ENCODE measurements around the gene PPP2R2D. TPM values are rescaled to one million over a fixed set of nuclear protein-coding genes. Genes with fewer than 3 reads are reported as not detected.

PPP2R2D gene
- total RNA-seq, 4 donors from 2014 or later: 38.2 to 49.7 (median 41.0) TPM

GRCh38 chr10:131933016-131933695 is 32.3 kb downstream of the PPP2R2D start:
- intact Hi-C loops (cut with DNase I): no loop called here

DNA sequence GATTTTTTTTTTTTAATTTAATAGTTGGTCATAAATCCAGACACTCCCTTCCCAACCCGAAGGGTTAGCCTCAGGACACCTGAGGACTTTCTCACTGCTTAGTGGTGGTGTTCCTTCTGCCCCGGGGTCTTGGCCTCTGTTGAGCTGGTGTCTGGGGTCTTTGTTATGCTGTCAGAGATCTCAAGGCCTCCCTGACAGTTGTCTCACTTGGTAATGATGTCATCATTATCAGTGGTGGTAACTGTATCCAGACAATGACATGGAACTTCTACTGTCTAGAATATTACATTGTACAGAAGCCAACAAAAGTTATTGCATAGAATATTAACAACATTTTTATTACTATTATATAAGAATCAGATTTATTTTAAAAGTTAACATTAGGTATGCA is 32.9 kb downstream of the PPP2R2D start:
- no peaks in the 10 kb centered on the region for H3K27me3 ChIP-seq
- H3K36me3 ChIP-seq: peaks cover 8 to 44% (median 24%) of the 10 kb centered on the region in 4 donors
- H3K4me3 ChIP-seq: no peak overlapping the region
- peak overlapping the region; percentile 44 to 69 (median 58) for H3K27ac ChIP-seq (replicated peaks in 1 of 4)
- DNase-seq (ENCODE audit: extremely low spot score): no peak
- peaks cover 50 to 56% (median 52%) of the 10 kb centered on the region in 4 donors for H3K4me1 ChIP-seq
- 100% methylated on average over 2 of the region's 2 CpGs for WGBS
- TF ChIP-seq CTCF (IDR thresholded peaks at IDR 0.05) (no peak), EP300 (IDR thresholded peaks at IDR 0.05) (no peak), POLR2AphosphoS5 (IDR thresholded peaks at IDR 0.05) (no peak)
- intact Hi-C loops (cut with DNase I): no loop called here
- H3K9me3 ChIP-seq: no peaks in the 10 kb centered on the region

More at GRCh38 chr10:131933016-131933695, 32.3 kb downstream of the PPP2R2D start:
- Histone ChIP-seq H3K36me3 (peaks cover 8 to 38% (median 19%) of the 10 kb centered on the region in 4 donors), H3K27me3 (no peaks in the 10 kb centered on the region), H3K4me1 (peaks cover 55 to 62% (median 58%) of the 10 kb centered on the region in 4 donors), H3K9me3 (no peaks in the 10 kb centered on the region), H3K4me3 (no peak overlapping the region), H3K27ac (replicated peaks in 1 of 4) (peak overlapping the region; percentile 44 to 69 (median 58))
- WGBS: 78% methylated on average over 18 of the region's 18 CpGs
- no peak for TF ChIP-seq POLR2AphosphoS5 (IDR thresholded peaks at IDR 0.05)
- TF ChIP-seq POLR2A (IDR thresholded peaks at IDR 0.05; ENCODE audit: low read depth): no peak
- TF ChIP-seq CTCF (IDR thresholded peaks at IDR 0.05): no peak
- no peak for TF ChIP-seq EP300 (IDR thresholded peaks at IDR 0.05)
- no peak for DNase-seq (ENCODE audit: extremely low spot score)

- WGBS: 82% methylated on average over 8 of the region's 8 CpGs
- TF ChIP-seq EP300 (IDR thresholded peaks at IDR 0.05) (no peak), POLR2A (IDR thresholded peaks at IDR 0.05; ENCODE audit: low read depth) (no peak), POLR2AphosphoS5 (IDR thresholded peaks at IDR 0.05) (no peak), CTCF (IDR thresholded peaks at IDR 0.05) (no peak)
- intact Hi-C loops (cut with DNase I): no loop called here
- H3K27ac ChIP-seq (replicated peaks in 1 of 4): no peak overlapping the region
- no peaks in the 10 kb centered on the region for H3K9me3 ChIP-seq
- no peak for DNase-seq (ENCODE audit: extremely low spot score)
- peaks cover 8 to 52% (median 28%) of the 10 kb centered on the region in 4 donors for H3K36me3 ChIP-seq
- no peak overlapping the region for H3K4me3 ChIP-seq
- peaks cover 39 to 46% (median 43%) of the 10 kb centered on the region in 4 donors for H3K4me1 ChIP-seq
- no peaks in the 10 kb centered on the region for H3K27me3 ChIP-seq
Observed at GRCh38 chr10:131934769-131935168, 34.0 kb downstream of the PPP2R2D start.

DNA sequence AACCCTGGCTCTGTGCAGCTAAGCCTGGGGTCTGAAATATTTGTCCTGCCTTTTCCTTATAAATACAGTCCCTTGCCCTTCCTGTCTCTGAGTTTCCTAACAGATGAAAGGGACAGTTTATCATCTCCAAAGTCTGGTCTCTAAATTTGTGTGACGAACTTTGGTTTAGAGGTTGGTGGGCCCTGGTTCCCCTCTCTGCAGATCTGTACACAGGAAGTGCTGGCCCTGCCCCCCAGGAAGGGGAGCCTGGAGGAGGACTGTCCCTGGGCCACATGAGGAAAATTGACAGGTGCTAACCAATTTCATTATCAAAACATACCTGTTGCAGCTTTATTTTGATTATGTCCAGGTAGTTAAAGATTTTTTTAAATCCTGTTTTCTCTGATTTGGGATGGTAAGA is 34.5 kb downstream of the PPP2R2D start:
- H3K9me3 ChIP-seq: no peaks in the 10 kb centered on the region
- DNase-seq (ENCODE audit: extremely low spot score): no peak
- H3K27me3 ChIP-seq: no peaks in the 10 kb centered on the region
- peaks cover 34 to 41% (median 38%) of the 10 kb centered on the region in 4 donors for H3K4me1 ChIP-seq
- H3K36me3 ChIP-seq: peaks cover 8 to 57% (median 31%) of the 10 kb centered on the region in 4 donors
- H3K27ac ChIP-seq (replicated peaks in 1 of 4): no peak overlapping the region
- H3K4me3 ChIP-seq: no peak overlapping the region
- no peak for TF ChIP-seq POLR2A (IDR thresholded peaks at IDR 0.05; ENCODE audit: low read depth)
- TF ChIP-seq CTCF (IDR thresholded peaks at IDR 0.05): no peak
- intact Hi-C loops (cut with DNase I): no loop called here
- WGBS: 58% methylated on average over 1 of the region's 1 CpG

- intact Hi-C loops (cut with DNase I): no loop called here
- no peak for TF ChIP-seq POLR2AphosphoS5 (IDR thresholded peaks at IDR 0.05)
- no peak for TF ChIP-seq EP300 (IDR thresholded peaks at IDR 0.05)
- no peak for TF ChIP-seq POLR2A (IDR thresholded peaks at IDR 0.05; ENCODE audit: low read depth)
- no peak for TF ChIP-seq CTCF (IDR thresholded peaks at IDR 0.05)
Observed at GRCh38 chr10:131936294-131936693, 35.5 kb downstream of the PPP2R2D start.

More at GRCh38 chr10:131936294-131936693, 35.5 kb downstream of the PPP2R2D start:
- Histone ChIP-seq H3K27me3 (no peaks in the 10 kb centered on the region), H3K27ac (replicated peaks in 1 of 4) (no peak overlapping the region), H3K9me3 (no peaks in the 10 kb centered on the region), H3K4me3 (no peak overlapping the region), H3K4me1 (peaks cover 24 to 31% (median 28%) of the 10 kb centered on the region in 4 donors), H3K36me3 (peaks cover 16 to 67% (median 41%) of the 10 kb centered on the region in 4 donors)
- no peak for DNase-seq (ENCODE audit: extremely low spot score)
- WGBS: 98% methylated on average over 9 of the region's 9 CpGs
